CD14-positive monocyte (primary cell): ENCODE measurements around the gene PSG7. TPM values are rescaled to one million over a fixed set of nuclear protein-coding genes. Genes with fewer than 3 reads are reported as not detected.
"Not testable (repeated sequence)": the region's sequence is repeated elsewhere in the genome, so short reads cannot be mapped to it uniquely, and the experiment has no call there.

ENCODE experiments used
- DNase-seq, 3 donors: peaks; one replicate each; pipeline ENCODE4 v3.0.0-alpha.2; 2011 to 2022
- H2AFZ ChIP-seq: 2 replicates; pipeline ENCODE4 v1.6.0; 2012; ENCODE audit warnings: mild to moderate bottlenecking, low read depth, low read length, inconsistent platforms; ENCODE audit not compliant: insufficient read depth, poor library complexity, severe bottlenecking
- H3K27ac ChIP-seq, 2 donors: 1 replicate in 1 of 2; 2 replicates in 1 of 2; pipeline ENCODE4 v1.5.1; 2012 to 2013; ENCODE audit warnings: low read length in 2 of 2, control low read depth in 1 of 2, inconsistent platforms in 1 of 2, low read depth in 1 of 2, mild to moderate bottlenecking in 1 of 2
- H3K27me3 ChIP-seq, 2 donors: one replicate each; pipeline versions ENCODE4 v1.6.0 to v1.6.1; 2011 to 2013; ENCODE audit warnings: low read length in 2 of 2; ENCODE audit not compliant: control insufficient read depth in 2 of 2, insufficient read depth in 2 of 2
- H3K36me3 ChIP-seq, 2 donors: replicated peaks in 1 of 2; 1 replicate in 1 of 2; 2 replicates in 1 of 2; pipeline versions ENCODE4 v1.5.1 to v1.6.1; 2012 to 2013; ENCODE audit warnings: low read length in 2 of 2, control low read depth in 1 of 2, inconsistent platforms in 1 of 2, mild to moderate bottlenecking in 1 of 2; ENCODE audit not compliant: insufficient read depth in 2 of 2, control insufficient read depth in 1 of 2
- H3K4me1 ChIP-seq, 2 donors: 1 replicate in 1 of 2; 2 replicates in 1 of 2; pipeline versions ENCODE4 v1.5.1 to v1.6.1; 2012 to 2013; ENCODE audit warnings: low read length in 2 of 2, control low read depth in 1 of 2, inconsistent platforms in 1 of 2, mild to moderate bottlenecking in 1 of 2, moderate library complexity in 1 of 2; ENCODE audit not compliant: insufficient read depth in 2 of 2, control insufficient read depth in 1 of 2
- H3K4me2 ChIP-seq: replicated peaks from 2 replicates; pipeline ENCODE3; 2012; ENCODE audit warnings: low read length, moderate library complexity, mild to moderate bottlenecking; ENCODE audit not compliant: poor library complexity, severe bottlenecking; ENCODE audit errors: extremely low read depth
- H3K4me3 ChIP-seq, 3 experiments: fragments of 200-600 bp in 1 of 3; sonication (generic) in 1 of 3; replicated peaks in 1 of 3; 1 replicate in 2 of 3; 2 replicates in 1 of 3; pipeline ENCODE4 v1.5.1; 2011 to 2013; ENCODE audit warnings: low read length in 3 of 3, mild to moderate bottlenecking in 3 of 3, control low read depth in 2 of 3, low read depth in 2 of 3, inconsistent platforms in 1 of 3, moderate library complexity in 1 of 3
- H3K79me2 ChIP-seq: 2 replicates; pipeline ENCODE4 v1.6.0; 2012; ENCODE audit warnings: mild to moderate bottlenecking, control low read depth, inconsistent platforms, low read length, moderate library complexity; ENCODE audit not compliant: insufficient read depth
- H3K9ac ChIP-seq: 2 replicates; pipeline ENCODE4 v1.6.0; 2017; ENCODE audit warnings: low read length, mild to moderate bottlenecking; ENCODE audit not compliant: insufficient read depth, poor library complexity, severe bottlenecking
- H3K9me3 ChIP-seq, 2 donors: replicated peaks in 1 of 2; 1 replicate in 1 of 2; 2 replicates in 1 of 2; pipeline versions ENCODE4 v1.5.1 to v1.6.1; 2012 to 2013; ENCODE audit warnings: low read length in 2 of 2, control low read depth in 1 of 2; ENCODE audit not compliant: control insufficient read depth in 1 of 2, insufficient read depth in 1 of 2
- H4K20me1 ChIP-seq: 2 replicates; pipeline ENCODE4 v1.6.0; 2012; ENCODE audit warnings: mild to moderate bottlenecking, low read length, control low read depth, moderate library complexity; ENCODE audit not compliant: insufficient read depth
- H3K27ac Mint-ChIP-seq, 7 donors: one replicate each; pipeline ENCODE4 v1.8.0; 2020; ENCODE audit warnings: mild to moderate bottlenecking in 7 of 7, mixed read lengths in 7 of 7, moderate library complexity in 6 of 7, inconsistent platforms in 2 of 7
- H3K27me3 Mint-ChIP-seq, 3 donors: one replicate each; pipeline ENCODE4 v1.8.0; 2021 to 2022; ENCODE audit warnings: low read depth in 3 of 3, mild to moderate bottlenecking in 3 of 3, mixed read lengths in 3 of 3, moderate library complexity in 3 of 3, inconsistent platforms in 1 of 3
- H3K36me3 Mint-ChIP-seq, 2 donors: one replicate each; pipeline ENCODE4 v1.8.0; 2020; ENCODE audit warnings: mixed read lengths in 2 of 2, inconsistent platforms in 1 of 2, mild to moderate bottlenecking in 1 of 2
- H3K4me1 Mint-ChIP-seq: one replicate; pipeline ENCODE4 v1.8.0; 2020; ENCODE audit warnings: mild to moderate bottlenecking, mixed read lengths
- H3K4me3 Mint-ChIP-seq, 2 donors: one replicate each; pipeline ENCODE4 v1.8.0; 2020; ENCODE audit warnings: mild to moderate bottlenecking in 2 of 2, mixed read lengths in 2 of 2, moderate library complexity in 1 of 2
- H3K9me3 Mint-ChIP-seq, 7 donors: one replicate each; pipeline ENCODE4 v1.8.0; 2020 to 2022; ENCODE audit warnings: mixed read lengths in 7 of 7, mild to moderate bottlenecking in 6 of 7, moderate library complexity in 6 of 7, inconsistent platforms in 2 of 7
- WGBS: methylation state at CpG from one replicate; pipeline ENCODE4 v1.1.5; 2013; ENCODE audit warnings: missing lambda C conversion rate; ENCODE audit not compliant: insufficient coverage; 5-methylcytosine and 5-hydroxymethylcytosine counted together
- intact Hi-C, 2 donors: fragments of 100-400 bp; cut with micrococcal nuclease; formaldehyde crosslinking; loops; one replicate each; pipeline versions ENCODE4 v1.15.0 to v1.15.1; 2023
- polyA plus RNA-seq, 3 donors: library from polyadenylated mRNA; depleted of rRNA in 1 of 3; unstranded in 2 of 3; stranded (reverse) in 1 of 3; fragments of 300-500 nt in 2 of 3; fragments of >200 nt in 1 of 3; fragmentation: Illumina TruSeq in 2 of 3; gene quantifications; 1 replicate in 2 of 3; 2 replicates in 1 of 3; pipeline ENCODE4 v1.2.3, GENCODE V29; 2012 to 2021
- TF ChIP-seq, protein P1 (sequence below): fragments of 200-600 bp; IDR thresholded peaks from one replicate; pipeline ENCODE4 v1.8.0; 2022; ENCODE audit warnings: antibody characterized with exemption, mild to moderate bottlenecking

PSG7 gene
- polyA plus RNA-seq, 3 donors = not detected

DNA sequence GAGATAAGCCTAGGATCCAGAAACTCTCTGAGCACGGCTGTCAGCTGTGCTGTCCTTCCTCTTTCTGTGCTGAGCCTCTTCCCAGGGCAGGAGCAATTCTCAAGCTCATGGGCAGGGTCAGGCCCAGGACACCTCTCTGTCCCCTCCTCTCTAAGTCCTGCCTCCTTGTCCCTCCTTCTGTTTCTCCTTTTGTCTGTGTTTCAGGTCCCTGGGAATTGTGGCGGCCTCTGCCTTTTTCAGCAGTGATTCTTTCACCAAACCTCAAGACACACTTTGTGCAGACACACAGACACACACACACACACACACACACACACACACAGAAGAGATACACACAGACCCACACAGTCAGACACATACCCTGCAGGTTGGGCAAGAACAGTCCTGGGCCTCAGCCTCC is 57.4 kb downstream of the PSG7 start, which contains the start of gene PSG1:
PSG1 (minus strand) TSS at position 101 of the 400 bp plus-strand sequence. CDS start 132 bp downstream, outside the sequence.
- H3K27ac ChIP-seq = no peak within 1 kb of the TSS
- intact Hi-C loops = no loop called here
- no peaks in the 10 kb centered on the region for H3K27me3 ChIP-seq
- no peaks in the 10 kb centered on the region for H3K79me2 ChIP-seq
- H3K36me3 Mint-ChIP-seq = no peaks in the 10 kb centered on the region
- no peak within 1 kb of the TSS for H3K27ac Mint-ChIP-seq
- TF ChIP-seq, protein P1, sequence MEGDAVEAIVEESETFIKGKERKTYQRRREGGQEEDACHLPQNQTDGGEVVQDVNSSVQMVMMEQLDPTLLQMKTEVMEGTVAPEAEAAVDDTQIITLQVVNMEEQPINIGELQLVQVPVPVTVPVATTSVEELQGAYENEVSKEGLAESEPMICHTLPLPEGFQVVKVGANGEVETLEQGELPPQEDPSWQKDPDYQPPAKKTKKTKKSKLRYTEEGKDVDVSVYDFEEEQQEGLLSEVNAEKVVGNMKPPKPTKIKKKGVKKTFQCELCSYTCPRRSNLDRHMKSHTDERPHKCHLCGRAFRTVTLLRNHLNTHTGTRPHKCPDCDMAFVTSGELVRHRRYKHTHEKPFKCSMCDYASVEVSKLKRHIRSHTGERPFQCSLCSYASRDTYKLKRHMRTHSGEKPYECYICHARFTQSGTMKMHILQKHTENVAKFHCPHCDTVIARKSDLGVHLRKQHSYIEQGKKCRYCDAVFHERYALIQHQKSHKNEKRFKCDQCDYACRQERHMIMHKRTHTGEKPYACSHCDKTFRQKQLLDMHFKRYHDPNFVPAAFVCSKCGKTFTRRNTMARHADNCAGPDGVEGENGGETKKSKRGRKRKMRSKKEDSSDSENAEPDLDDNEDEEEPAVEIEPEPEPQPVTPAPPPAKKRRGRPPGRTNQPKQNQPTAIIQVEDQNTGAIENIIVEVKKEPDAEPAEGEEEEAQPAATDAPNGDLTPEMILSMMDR = no peak
- no peak within 1 kb of the TSS for H2AFZ ChIP-seq
- H3K4me2 ChIP-seq = no peak within 1 kb of the TSS
- H4K20me1 ChIP-seq = no peaks in the 10 kb centered on the region
- DNase-seq = no peak
- peaks cover 0 to 2% (median 0%) of the 10 kb centered on the region in 7 donors for H3K9me3 Mint-ChIP-seq
- no peaks in the 10 kb centered on the region for H3K4me1 Mint-ChIP-seq
- no peak within 1 kb of the TSS for H3K9ac ChIP-seq
- 20% methylated on average over 1 of the region's 2 CpGs for WGBS
- H3K4me1 ChIP-seq = no peaks in the 10 kb centered on the region
- no peak within 1 kb of the TSS for H3K4me3 ChIP-seq
- no peaks in the 10 kb centered on the region for H3K36me3 ChIP-seq
- peak within 1 kb of the TSS in 1 of 2 donors; percentile 10 for H3K4me3 Mint-ChIP-seq
- H3K9me3 ChIP-seq = no peaks in the 10 kb centered on the region
- peaks cover 2 to 12% (median 4%) of the 10 kb centered on the region in 3 donors for H3K27me3 Mint-ChIP-seq

DNA sequence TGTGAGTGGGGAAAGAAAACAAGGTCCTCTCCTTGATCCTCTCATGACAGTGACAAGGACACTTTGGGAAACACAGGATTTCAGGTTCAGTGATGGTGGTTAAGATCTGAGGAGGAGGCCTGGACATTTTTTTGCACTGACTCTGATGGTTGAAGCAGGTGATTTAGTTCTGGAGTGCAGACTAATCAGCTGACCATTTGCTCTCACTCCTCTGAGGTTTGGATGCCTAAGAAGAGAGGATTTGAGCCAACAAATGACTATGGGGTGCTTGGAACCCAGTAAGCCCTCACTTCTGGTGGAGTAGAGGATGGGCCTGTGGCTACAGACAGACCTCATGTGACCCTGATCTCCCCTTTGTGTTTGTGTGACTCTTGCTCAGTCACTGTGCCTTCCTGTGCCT is 60.4 kb downstream of the PSG7 start:
- H4K20me1 ChIP-seq, H3K9me3 Mint-ChIP-seq, H2AFZ ChIP-seq, DNase-seq, H3K27me3 ChIP-seq, H3K36me3 ChIP-seq, H3K4me3 ChIP-seq, H3K79me2 ChIP-seq, intact Hi-C loops, H3K9me3 ChIP-seq, H3K4me3 Mint-ChIP-seq, H3K4me1 Mint-ChIP-seq, H3K4me1 ChIP-seq, H3K27ac Mint-ChIP-seq, H3K36me3 Mint-ChIP-seq, H3K4me2 ChIP-seq, H3K9ac ChIP-seq, H3K27ac ChIP-seq: not testable (repeated sequence)
- peaks cover 2 to 11% (median 2%) of the 10 kb centered on the region in 3 donors for H3K27me3 Mint-ChIP-seq

DNA sequence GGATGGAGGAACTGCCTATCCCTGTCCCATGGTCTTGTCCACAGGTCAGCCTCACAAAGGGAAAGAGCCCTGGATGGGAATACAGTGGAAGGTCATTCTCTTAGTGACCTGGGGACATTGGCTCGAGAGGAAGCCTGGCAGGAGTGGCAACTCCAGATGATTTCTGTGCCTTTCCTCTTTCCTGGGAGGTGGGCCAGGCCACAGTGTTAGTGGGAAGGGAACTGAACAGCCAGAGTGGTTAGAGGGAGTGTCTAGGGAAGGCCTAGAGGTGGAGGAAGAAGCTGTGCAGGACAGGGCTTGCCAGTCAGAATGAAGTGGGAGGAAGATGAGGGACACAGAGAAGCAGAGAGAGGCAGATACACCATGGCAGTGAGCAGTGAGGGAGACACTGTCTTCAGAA is 61.1 kb downstream of the PSG7 start:
- H3K79me2 ChIP-seq, H3K9ac ChIP-seq, H3K27ac ChIP-seq, intact Hi-C loops, H3K27ac Mint-ChIP-seq, H3K27me3 ChIP-seq, H3K4me1 ChIP-seq, H3K4me3 ChIP-seq, H3K4me2 ChIP-seq, H3K4me1 Mint-ChIP-seq, H4K20me1 ChIP-seq, H3K9me3 ChIP-seq, DNase-seq, H3K4me3 Mint-ChIP-seq, H3K36me3 Mint-ChIP-seq, H3K9me3 Mint-ChIP-seq, H3K36me3 ChIP-seq, H2AFZ ChIP-seq: not testable (repeated sequence)
- WGBS = 60% methylated on average over 1 of the region's 1 CpG
- peaks cover 0 to 11% (median 2%) of the 10 kb centered on the region in 3 donors for H3K27me3 Mint-ChIP-seq

DNA sequence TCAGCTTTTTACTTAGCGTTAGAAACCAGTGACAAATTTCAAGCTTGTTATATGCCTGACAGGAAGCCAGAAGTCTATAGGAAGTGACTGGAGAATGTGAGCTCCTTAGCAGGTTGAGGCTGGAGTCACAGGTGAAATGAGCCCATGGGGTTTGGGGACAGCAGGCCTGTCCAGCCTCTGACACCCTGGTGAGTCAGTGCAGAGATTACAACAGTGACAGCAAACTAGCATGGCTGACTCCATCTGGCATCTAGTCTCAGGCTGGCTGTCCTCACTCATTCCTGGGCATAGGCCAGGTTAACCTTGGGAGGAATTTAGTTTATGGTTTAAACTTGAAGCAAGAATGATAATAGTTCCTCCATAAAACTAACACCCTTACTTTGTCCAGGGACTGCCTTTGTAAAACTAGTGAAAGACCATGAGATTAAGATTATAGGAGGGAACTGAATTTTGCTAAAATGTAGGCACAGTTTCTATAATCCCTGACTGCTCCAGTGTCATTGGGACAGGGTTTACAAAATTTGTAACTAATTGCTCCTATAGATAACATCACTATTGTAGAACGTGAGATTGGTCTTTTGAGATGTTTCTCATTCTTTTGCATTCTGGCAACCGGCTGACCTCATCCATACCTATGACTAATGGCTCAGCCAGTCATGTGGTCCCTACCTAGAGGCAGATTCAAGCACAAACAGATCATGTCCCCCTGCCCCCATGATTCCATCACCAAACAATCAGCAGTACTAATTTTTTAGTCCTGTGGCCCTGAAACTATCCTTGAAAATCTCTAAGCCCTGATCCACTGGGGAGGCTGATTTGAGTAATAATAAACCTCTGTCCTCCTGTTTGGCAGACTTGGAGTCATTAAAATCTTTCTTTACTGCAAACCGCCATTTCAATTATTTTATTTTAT is 61.9 kb downstream of the PSG7 start:
- H3K9me3 ChIP-seq, H3K36me3 ChIP-seq, H3K4me1 ChIP-seq, H4K20me1 ChIP-seq, DNase-seq, H3K27me3 ChIP-seq, H3K4me2 ChIP-seq, H2AFZ ChIP-seq, H3K36me3 Mint-ChIP-seq, H3K9ac ChIP-seq, H3K4me1 Mint-ChIP-seq, H3K9me3 Mint-ChIP-seq, intact Hi-C loops, H3K27ac Mint-ChIP-seq, H3K79me2 ChIP-seq, H3K27me3 Mint-ChIP-seq, H3K4me3 ChIP-seq, H3K27ac ChIP-seq, H3K4me3 Mint-ChIP-seq: not testable (repeated sequence)
- no CpG with 5 or more reads among the region's 4 CpGs for WGBS
